Measurements from ENCODE around the gene THOP1. TPM values are rescaled to one million over a fixed set of nuclear protein-coding genes. Genes with fewer than 3 reads are reported as not detected.

The THOP1 gene
- total RNA-seq, 1 experiment from 2014 or later: 143 TPM

GRCh38 chr19:2767688-2768087 is 17.6 kb upstream of the THOP1 start:
- POLR2A ChIA-PET: no interaction called here
- Histone ChIP-seq H3K9me3 (ENCODE audit: control insufficient read depth, insufficient read depth, low read depth, low read length) (no peaks in the 10 kb centered on the region), H3K27me3 (ENCODE audit: control insufficient read depth, insufficient read depth, low read length) (no peaks in the 10 kb centered on the region), H3K36me3 (ENCODE audit: control insufficient read depth, insufficient read depth, low read length) (no peaks in the 10 kb centered on the region; the same call in 1 of the 2 replicates), H3K27ac (ENCODE audit: low read length) (no peak overlapping the region), H3K4me3 (ENCODE audit: low read depth in 2 of 2, low read length in 2 of 2) (no peak overlapping the region), H3K4me1 (ENCODE audit: control insufficient read depth, insufficient read depth, low read length) (no peaks in the 10 kb centered on the region)
- BruUV-seq (replicated peaks): no TSS peak
- ATAC-seq (no peak), DNase-seq (ENCODE audit: low read depth, low spot score) (no peak)
- CTCF ChIA-PET: no interaction called here
- intact Hi-C loops (cut with micrococcal nuclease; ENCODE audit: unreplicated experiment) (no loop called here), in situ Hi-C loops (cut with HindIII; ENCODE audit: low pct_unique_long_range_greater_than_20kb, low sequenced_read_pairs) (no loop called here)
- TF ChIP-seq SIN3A (IDR thresholded peaks at IDR 0.05; ENCODE audit: borderline replicate concordance, insufficient read depth, low read depth, low read length) (no peak), REST (IDR thresholded peaks at IDR 0.05; ENCODE audit: insufficient read depth in 1 of 2, low read depth in 2 of 2, low read length in 1 of 2) (no peak), CTCF (IDR thresholded peaks at IDR 0.05) (no peak), TCF7L2 (IDR thresholded peaks at IDR 0.05; ENCODE audit: low read depth, low read length) (no peak), POLR2AphosphoS5 (IDR thresholded peaks at IDR 0.05; ENCODE audit: low read depth, low read length) (no peak)

- in situ Hi-C loops (cut with HindIII; ENCODE audit: low pct_unique_long_range_greater_than_20kb, low sequenced_read_pairs) (no loop called here), intact Hi-C loops (cut with micrococcal nuclease; ENCODE audit: unreplicated experiment) (no loop called here)
- H3K27ac ChIP-seq (ENCODE audit: low read length): no peak overlapping the region
- POLR2A ChIA-PET: interaction anchor here (0.5 kb wide), 1 partner anchor 56 kb away, joined by 3 read pairs; no protein-coding TSS in a partner anchor
- BruUV-seq (replicated peaks): no TSS peak
- no peaks in the 10 kb centered on the region for H3K27me3 ChIP-seq (ENCODE audit: control insufficient read depth, insufficient read depth, low read length)
- no peak for TF ChIP-seq SIN3A (IDR thresholded peaks at IDR 0.05; ENCODE audit: borderline replicate concordance, insufficient read depth, low read depth, low read length)
- no peak for TF ChIP-seq POLR2AphosphoS5 (IDR thresholded peaks at IDR 0.05; ENCODE audit: low read depth, low read length)
- TF ChIP-seq REST (IDR thresholded peaks at IDR 0.05; ENCODE audit: insufficient read depth in 1 of 2, low read depth in 2 of 2, low read length in 1 of 2): no peak
- TF ChIP-seq CTCF (IDR thresholded peaks at IDR 0.05): no peak
- no peak for TF ChIP-seq TCF7L2 (IDR thresholded peaks at IDR 0.05; ENCODE audit: low read depth, low read length)
- no peaks in the 10 kb centered on the region for H3K9me3 ChIP-seq (ENCODE audit: control insufficient read depth, insufficient read depth, low read depth, low read length)
- H3K4me1 ChIP-seq (ENCODE audit: control insufficient read depth, insufficient read depth, low read length): no peaks in the 10 kb centered on the region
- CTCF ChIA-PET: no interaction called here
- no peak for ATAC-seq
- H3K4me3 ChIP-seq (ENCODE audit: low read depth in 2 of 2, low read length in 2 of 2): no peak overlapping the region
- H3K36me3 ChIP-seq (ENCODE audit: control insufficient read depth, insufficient read depth, low read length): no peaks in the 10 kb centered on the region; the same call in 1 of the 2 replicates
- no peak for DNase-seq (ENCODE audit: low read depth, low spot score)
Measured at GRCh38 chr19:2768365-2769132, 16.8 kb upstream of the THOP1 start.

All from Panc1 (cell line).